GM23338 (cell line): Measurements from ENCODE around the gene FLVCR1. TPM values are rescaled to one million over a fixed set of nuclear protein-coding genes. Genes with fewer than 3 reads are reported as not detected.

Experiments used
- ATAC-seq: fragments of 200-7000 bp; cut with Tn5 transposase; 3 replicates; pipeline ENCODE4 v1.9.1; 2020
- DNase-seq: peaks from one replicate; pipeline ENCODE4 v3.0.0-alpha.2; 2015; ENCODE audit warnings: low spot score
- H2AFZ ChIP-seq: fragments of 200-600 bp; sonication (generic); 2 replicates; pipeline ENCODE4 v1.8.0; 2016; ENCODE audit warnings: antibody characterized with exemption, mild to moderate bottlenecking, moderate library complexity
- H3F3A ChIP-seq: fragments of 200-600 bp; sonication (generic); replicated peaks from 2 replicates; pipeline ENCODE4 v1.8.0; 2017; ENCODE audit warnings: antibody characterized with exemption, mixed run types, low read depth
- H3K27ac ChIP-seq: fragments of 200-600 bp; sonication (generic); 2 replicates; pipeline ENCODE4 v1.6.1; 2016; ENCODE audit warnings: low read depth
- H3K27me3 ChIP-seq: fragments of 200-600 bp; sonication (generic); 2 replicates; pipeline ENCODE4 v1.8.0; 2016; ENCODE audit warnings: mild to moderate bottlenecking, mixed run types, moderate library complexity; ENCODE audit not compliant: insufficient read depth
- H3K36me3 ChIP-seq: fragments of 200-600 bp; sonication (generic); 2 replicates; pipeline ENCODE4 v1.8.0; 2016; ENCODE audit warnings: mild to moderate bottlenecking; ENCODE audit not compliant: insufficient read depth
- H3K4me1 ChIP-seq: fragments of 200-600 bp; sonication (generic); 2 replicates; pipeline ENCODE4 v1.8.0; 2016; ENCODE audit warnings: mild to moderate bottlenecking, moderate library complexity; ENCODE audit not compliant: insufficient read depth
- H3K4me2 ChIP-seq: fragments of 200-600 bp; sonication (generic); 2 replicates; pipeline ENCODE4 v1.7.1; 2017; ENCODE audit warnings: mixed run types
- H3K4me3 ChIP-seq: fragments of 200-600 bp; sonication (generic); 2 replicates; pipeline ENCODE4 v1.6.1; 2016; ENCODE audit warnings: mixed run types
- H3K79me2 ChIP-seq: fragments of 200-600 bp; sonication (generic); replicated peaks from 2 replicates; pipeline ENCODE4 v1.8.0; 2017; ENCODE audit warnings: mild to moderate bottlenecking; ENCODE audit not compliant: insufficient read depth
- H3K9me2 ChIP-seq: fragments of 200-600 bp; sonication (generic); 2 replicates; pipeline ENCODE4 v1.8.0; 2017; ENCODE audit not compliant: insufficient read depth
- H4K20me1 ChIP-seq: fragments of 200-600 bp; sonication (generic); replicated peaks from 2 replicates; pipeline ENCODE4 v1.8.0; 2017; ENCODE audit warnings: mild to moderate bottlenecking; ENCODE audit not compliant: insufficient read depth
- H3K27ac Mint-ChIP-seq: 2 replicates; pipeline ENCODE4 v1.8.0; 2020; ENCODE audit warnings: inconsistent platforms, mild to moderate bottlenecking, moderate library complexity, mixed read lengths
- H3K27me3 Mint-ChIP-seq: 3 replicates; pipeline ENCODE4 v1.8.0; 2022; ENCODE audit warnings: low read depth, mild to moderate bottlenecking, moderate library complexity, mixed read lengths, inconsistent platforms; ENCODE audit not compliant: insufficient read depth, poor library complexity
- H3K36me3 Mint-ChIP-seq: 3 replicates; pipeline ENCODE4 v1.8.0; 2021; ENCODE audit warnings: low read depth, mild to moderate bottlenecking, inconsistent platforms, moderate library complexity, mixed read lengths
- H3K4me1 Mint-ChIP-seq: 3 replicates; pipeline ENCODE4 v1.8.0; 2020; ENCODE audit warnings: mild to moderate bottlenecking, inconsistent platforms, mixed read lengths
- H3K4me3 Mint-ChIP-seq: 3 replicates; pipeline ENCODE4 v1.8.0; 2021; ENCODE audit warnings: moderate library complexity, mild to moderate bottlenecking, inconsistent platforms, mixed read lengths
- H3K9me3 Mint-ChIP-seq: 3 replicates; pipeline ENCODE4 v1.8.0; 2020; ENCODE audit warnings: moderate library complexity, mild to moderate bottlenecking, inconsistent platforms, mixed read lengths
- CTCF ChIP-seq, 2 experiments: fragments of 200-600 bp in 1 of 2; sonication (generic) in 1 of 2; conservative IDR thresholded peaks; 2 replicates each; pipeline versions ENCODE4 v1.5.1 to v1.6.1; 2016 to 2017; ENCODE audit warnings: antibody characterized with exemption in 2 of 2, low read depth in 2 of 2, mild to moderate bottlenecking in 2 of 2, moderate library complexity in 1 of 2
- JUNB ChIP-seq: IDR thresholded peaks from one replicate; pipeline ENCODE4 v1.6.1; 2016; ENCODE audit warnings: antibody characterized with exemption; ENCODE audit not compliant: unreplicated experiment
- POLR2AphosphoS5 ChIP-seq: IDR thresholded peaks from 2 replicates; pipeline ENCODE4 v1.6.1; 2016; ENCODE audit warnings: antibody characterized with exemption, low read depth
- polyA plus RNA-seq: library from polyadenylated mRNA; unstranded; fragments of >200 nt; fragmentation: Nextera tagmentation; extraction: Ambion mirVana; gene quantifications from 2 replicates; pipeline ENCODE4 v1.2.1, GENCODE V29; 2016
- total RNA-seq: library from RNA; depleted of rRNA; stranded (reverse); fragments of >200 nt; shearing (Covaris generic); gene quantifications from 2 replicates; pipeline ENCODE4 v1.2.3, GENCODE V29; 2014
- TF ChIP-seq, protein P1 (sequence below): fragments of 250-450 bp; sonication (Bioruptor Pico); IDR thresholded peaks from 2 replicates; pipeline ENCODE4 v1.5.0; 2020; ENCODE audit warnings: mild to moderate bottlenecking, moderate library complexity

FLVCR1 gene
- total and polyA plus RNA-seq, 2 experiments from 2014 or later, result 60.5 to 93.5 TPM

- H3K27ac ChIP-seq, result peak overlapping the region; percentile 82
- peaks cover 43% of the 10 kb centered on the region for H3F3A ChIP-seq
- H3K27ac Mint-ChIP-seq, result 0 out of 2 replicates have a peak overlapping the region, but pooled peaks have one; percentile 4
- H3K79me2 ChIP-seq, result peaks cover 12% of the 10 kb centered on the region
- TF ChIP-seq JUNB (no peak), POLR2AphosphoS5 (0 out of 2 replicates have a peak, but pooled peaks have one; percentile 2)
- no peak overlapping the region for H3K4me3 ChIP-seq
- H3K4me2 ChIP-seq, result no peak overlapping the region
- H3K27me3 ChIP-seq, result no peaks in the 10 kb centered on the region
- peaks cover 99% of the 10 kb centered on the region for H3K36me3 Mint-ChIP-seq
- no peak overlapping the region for H2AFZ ChIP-seq
- no peak for ATAC-seq
- H3K9me2 ChIP-seq, result no peaks in the 10 kb centered on the region
- peaks cover 90% of the 10 kb centered on the region for H3K36me3 ChIP-seq
- peaks cover 10% of the 10 kb centered on the region for H3K27me3 Mint-ChIP-seq
- H3K9me3 Mint-ChIP-seq, result 0 out of 3 replicates have a peak, but pooled peaks cover 3% of the 10 kb centered on the region
- H3K4me1 ChIP-seq, result peaks cover 3% of the 10 kb centered on the region; the same call in 1 of the 2 replicates
- no peak overlapping the region for H3K4me3 Mint-ChIP-seq
- no peak for DNase-seq
- peaks cover 22% of the 10 kb centered on the region for H3K4me1 Mint-ChIP-seq
- peaks cover 12% of the 10 kb centered on the region; the same call in 1 of the 2 replicates for H4K20me1 ChIP-seq
Measured at GRCh38 chr1:212892108-212892507, 34.0 kb downstream of the FLVCR1 start.

DNA sequence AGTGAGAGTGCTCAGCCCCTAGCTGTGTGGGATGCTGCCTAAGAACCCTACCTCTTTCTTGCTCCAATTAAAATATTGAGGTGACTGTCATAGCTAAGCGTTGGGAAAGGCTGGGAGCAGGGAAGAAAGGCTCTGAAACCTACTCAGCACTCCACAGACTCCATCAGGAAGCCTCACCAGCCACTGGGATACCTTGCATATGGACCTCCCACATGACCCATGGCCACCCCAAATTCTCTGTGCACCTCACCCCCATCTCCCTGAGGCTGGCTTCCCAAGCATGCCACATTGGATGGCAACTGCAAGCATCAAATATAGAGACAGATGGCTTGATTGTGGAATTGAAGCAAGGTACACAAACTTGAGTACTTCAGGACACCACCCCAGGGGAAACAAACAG, 41.8 kb downstream of the FLVCR1 start:
- Histone ChIP-seq H3K79me2 (peaks cover 42% of the 10 kb centered on the region), H4K20me1 (no peaks in the 10 kb centered on the region), H3K9me2 (no peaks in the 10 kb centered on the region), H3F3A (peaks cover 41% of the 10 kb centered on the region), H3K4me3 (no peak overlapping the region), H3K4me2 (no peak overlapping the region), H3K4me1 (no peaks in the 10 kb centered on the region), H3K27me3 (no peaks in the 10 kb centered on the region), H2AFZ (no peak overlapping the region), H3K36me3 (peaks cover 61% of the 10 kb centered on the region), H3K27ac (peak overlapping the region; percentile 33)
- peaks cover 22% of the 10 kb centered on the region for H3K4me1 Mint-ChIP-seq
- TF ChIP-seq CTCF (conservative IDR thresholded peaks at IDR 0.05; ENCODE audit: low read depth in 2 of 2) (no peak), POLR2AphosphoS5 (peak; percentile 62)
- TF ChIP-seq, protein P1, sequence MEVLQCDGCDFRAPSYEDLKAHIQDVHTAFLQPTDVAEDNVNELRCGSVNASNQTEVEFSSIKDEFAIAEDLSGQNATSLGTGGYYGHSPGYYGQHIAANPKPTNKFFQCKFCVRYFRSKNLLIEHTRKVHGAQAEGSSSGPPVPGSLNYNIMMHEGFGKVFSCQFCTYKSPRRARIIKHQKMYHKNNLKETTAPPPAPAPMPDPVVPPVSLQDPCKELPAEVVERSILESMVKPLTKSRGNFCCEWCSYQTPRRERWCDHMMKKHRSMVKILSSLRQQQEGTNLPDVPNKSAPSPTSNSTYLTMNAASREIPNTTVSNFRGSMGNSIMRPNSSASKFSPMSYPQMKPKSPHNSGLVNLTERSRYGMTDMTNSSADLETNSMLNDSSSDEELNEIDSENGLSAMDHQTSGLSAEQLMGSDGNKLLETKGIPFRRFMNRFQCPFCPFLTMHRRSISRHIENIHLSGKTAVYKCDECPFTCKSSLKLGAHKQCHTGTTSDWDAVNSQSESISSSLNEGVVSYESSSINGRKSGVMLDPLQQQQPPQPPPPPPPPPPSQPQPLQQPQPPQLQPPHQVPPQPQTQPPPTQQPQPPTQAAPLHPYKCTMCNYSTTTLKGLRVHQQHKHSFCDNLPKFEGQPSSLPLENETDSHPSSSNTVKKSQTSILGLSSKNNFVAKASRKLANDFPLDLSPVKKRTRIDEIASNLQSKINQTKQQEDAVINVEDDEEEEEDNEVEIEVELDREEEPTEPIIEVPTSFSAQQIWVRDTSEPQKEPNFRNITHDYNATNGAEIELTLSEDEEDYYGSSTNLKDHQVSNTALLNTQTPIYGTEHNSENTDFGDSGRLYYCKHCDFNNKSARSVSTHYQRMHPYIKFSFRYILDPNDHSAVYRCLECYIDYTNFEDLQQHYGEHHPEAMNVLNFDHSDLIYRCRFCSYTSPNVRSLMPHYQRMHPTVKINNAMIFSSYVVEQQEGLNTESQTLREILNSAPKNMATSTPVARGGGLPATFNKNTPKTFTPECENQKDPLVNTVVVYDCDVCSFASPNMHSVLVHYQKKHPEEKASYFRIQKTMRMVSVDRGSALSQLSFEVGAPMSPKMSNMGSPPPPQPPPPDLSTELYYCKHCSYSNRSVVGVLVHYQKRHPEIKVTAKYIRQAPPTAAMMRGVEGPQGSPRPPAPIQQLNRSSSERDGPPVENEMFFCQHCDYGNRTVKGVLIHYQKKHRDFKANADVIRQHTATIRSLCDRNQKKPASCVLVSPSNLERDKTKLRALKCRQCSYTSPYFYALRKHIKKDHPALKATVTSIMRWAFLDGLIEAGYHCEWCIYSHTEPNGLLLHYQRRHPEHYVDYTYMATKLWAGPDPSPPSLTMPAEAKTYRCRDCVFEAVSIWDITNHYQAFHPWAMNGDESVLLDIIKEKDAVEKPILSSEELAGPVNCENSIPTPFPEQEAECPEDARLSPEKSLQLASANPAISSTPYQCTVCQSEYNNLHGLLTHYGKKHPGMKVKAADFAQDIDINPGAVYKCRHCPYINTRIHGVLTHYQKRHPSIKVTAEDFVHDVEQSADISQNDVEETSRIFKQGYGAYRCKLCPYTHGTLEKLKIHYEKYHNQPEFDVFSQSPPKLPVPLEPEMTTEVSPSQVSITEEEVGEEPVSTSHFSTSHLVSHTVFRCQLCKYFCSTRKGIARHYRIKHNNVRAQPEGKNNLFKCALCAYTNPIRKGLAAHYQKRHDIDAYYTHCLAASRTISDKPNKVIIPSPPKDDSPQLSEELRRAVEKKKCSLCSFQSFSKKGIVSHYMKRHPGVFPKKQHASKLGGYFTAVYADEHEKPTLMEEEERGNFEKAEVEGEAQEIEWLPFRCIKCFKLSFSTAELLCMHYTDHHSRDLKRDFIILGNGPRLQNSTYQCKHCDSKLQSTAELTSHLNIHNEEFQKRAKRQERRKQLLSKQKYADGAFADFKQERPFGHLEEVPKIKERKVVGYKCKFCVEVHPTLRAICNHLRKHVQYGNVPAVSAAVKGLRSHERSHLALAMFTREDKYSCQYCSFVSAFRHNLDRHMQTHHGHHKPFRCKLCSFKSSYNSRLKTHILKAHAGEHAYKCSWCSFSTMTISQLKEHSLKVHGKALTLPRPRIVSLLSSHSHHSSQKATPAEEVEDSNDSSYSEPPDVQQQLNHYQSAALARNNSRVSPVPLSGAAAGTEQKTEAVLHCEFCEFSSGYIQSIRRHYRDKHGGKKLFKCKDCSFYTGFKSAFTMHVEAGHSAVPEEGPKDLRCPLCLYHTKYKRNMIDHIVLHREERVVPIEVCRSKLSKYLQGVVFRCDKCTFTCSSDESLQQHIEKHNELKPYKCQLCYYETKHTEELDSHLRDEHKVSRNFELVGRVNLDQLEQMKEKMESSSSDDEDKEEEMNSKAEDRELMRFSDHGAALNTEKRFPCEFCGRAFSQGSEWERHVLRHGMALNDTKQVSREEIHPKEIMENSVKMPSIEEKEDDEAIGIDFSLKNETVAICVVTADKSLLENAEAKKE (CRISPR knock-in tag), result 0 out of 2 replicates have a peak, but pooled peaks have one; percentile 10
- H3K27ac Mint-ChIP-seq, result peak overlapping the region; percentile 85
- H3K9me3 Mint-ChIP-seq, result peaks cover 50% of the 10 kb centered on the region
- DNase-seq, result peak; percentile 38
- no peak overlapping the region for H3K4me3 Mint-ChIP-seq
- peak; percentile 45 for ATAC-seq
- H3K36me3 Mint-ChIP-seq, result peaks cover 99% of the 10 kb centered on the region
- H3K27me3 Mint-ChIP-seq, result peaks cover 19% of the 10 kb centered on the region
